ENCODE measurements around the gene RPS29.

- no peak for TF ChIP-seq CTCF (conservative IDR thresholded peaks at IDR 0.05 in 1 of 2, IDR thresholded peaks at IDR 0.05 in 1 of 2; ENCODE audit: extremely low read depth in 1 of 2, insufficient read depth in 1 of 2, low read depth in 1 of 2, low read length in 2 of 2)
- no peak for TF ChIP-seq EZH2 (IDR thresholded peaks at IDR 0.05; ENCODE audit: borderline replicate concordance, low read length)
Measured at GRCh38 chr14:49614196-49614595, 28.0 kb upstream of the RPS29 start.

Data from mammary epithelial cell (primary cell).